ENCODE data around the gene CCP110. TPM values are rescaled to one million over a fixed set of nuclear protein-coding genes. Genes with fewer than 3 reads are reported as not detected.

Gene CCP110
- total and polyA plus RNA-seq, 2 of the 13 experiments (the other 11 are each of a cell fraction or from before 2014, with no cell fraction given) = 10.0 to 11.1 TPM

GRCh38 chr16:19521471-19522396, 2.0 kb upstream of the CCP110 start, which contains the start of gene GDE1 (continued):
- peak; percentile 70; the same call in 1 of the 2 replicates for TF ChIP-seq MYPOP (CRISPR knock-in tag; IDR thresholded peaks at IDR 0.05)
- TF ChIP-seq CBX5 (CRISPR knock-in tag; IDR thresholded peaks at IDR 0.05; ENCODE audit: borderline replicate concordance) = peak; percentile 47; the same call in 1 of the 2 replicates
- no peak for TF ChIP-seq ZNF740 (CRISPR knock-in tag; IDR thresholded peaks at IDR 0.05)
- TF ChIP-seq ZMYM3 (CRISPR knock-in tag; IDR thresholded peaks at IDR 0.05) = peak; percentile 60; the same call in 1 of the 2 replicates
- TF ChIP-seq ZNF576 (CRISPR knock-in tag; IDR thresholded peaks at IDR 0.05) = no peak; the same call in 1 of the 2 replicates
- TF ChIP-seq ZNF431 (CRISPR knock-in tag; IDR thresholded peaks at IDR 0.05; ENCODE audit: borderline replicate concordance, low read depth) = no peak
- TF ChIP-seq FOXM1 (CRISPR knock-in tag; IDR thresholded peaks at IDR 0.05) = no peak
- peak; percentile 10; the same call in 1 of the 2 replicates for TF ChIP-seq ZNF749 (CRISPR knock-in tag; IDR thresholded peaks at IDR 0.05; ENCODE audit: borderline replicate concordance)
- peak; percentile 70; the same call in 1 of the 2 replicates for TF ChIP-seq ZFP41 (CRISPR knock-in tag; IDR thresholded peaks at IDR 0.05; ENCODE audit: borderline replicate concordance)
- TF ChIP-seq ZNF772 (CRISPR knock-in tag; IDR thresholded peaks at IDR 0.05) = peak; percentile 84
- TF ChIP-seq GFI1 (CRISPR knock-in tag; IDR thresholded peaks at IDR 0.05; ENCODE audit: borderline replicate concordance) = peak; percentile 70
- TF ChIP-seq HBP1 (CRISPR knock-in tag; IDR thresholded peaks at IDR 0.05; ENCODE audit: low read depth) = peak; percentile 79
- peak; percentile 68; the same call in 1 of the 2 replicates for TF ChIP-seq NFATC3 (CRISPR knock-in tag; IDR thresholded peaks at IDR 0.05)
- no peak for TF ChIP-seq HDAC6 (IDR thresholded peaks at IDR 0.05; ENCODE audit: low read depth, low read length)
- TF ChIP-seq ZNF512 (CRISPR knock-in tag; IDR thresholded peaks at IDR 0.05) = no peak
- peak; percentile 36; the same call in 1 of the 2 replicates for TF ChIP-seq CREB3 (CRISPR knock-in tag; IDR thresholded peaks at IDR 0.05)
- peak; percentile 65; the same call in 1 of the 2 replicates for TF ChIP-seq AKAP8 (CRISPR knock-in tag; IDR thresholded peaks at IDR 0.05)
- peak; percentile 41; the same call in 1 of the 2 replicates for TF ChIP-seq NCOA2 (CRISPR knock-in tag; IDR thresholded peaks at IDR 0.05)
